Measurements from ENCODE around the gene ALG14.
"Not testable (repeated sequence)": the region's sequence is repeated elsewhere in the genome, so short reads cannot be mapped to it uniquely, and the experiment has no call there.

Gene ALG14

GRCh38 chr1:94949681-94950661 is 122.8 kb downstream of the ALG14 start:
- DNase-seq: no peak
- intact Hi-C loops (cut with DNase I): no loop called here

DNA sequence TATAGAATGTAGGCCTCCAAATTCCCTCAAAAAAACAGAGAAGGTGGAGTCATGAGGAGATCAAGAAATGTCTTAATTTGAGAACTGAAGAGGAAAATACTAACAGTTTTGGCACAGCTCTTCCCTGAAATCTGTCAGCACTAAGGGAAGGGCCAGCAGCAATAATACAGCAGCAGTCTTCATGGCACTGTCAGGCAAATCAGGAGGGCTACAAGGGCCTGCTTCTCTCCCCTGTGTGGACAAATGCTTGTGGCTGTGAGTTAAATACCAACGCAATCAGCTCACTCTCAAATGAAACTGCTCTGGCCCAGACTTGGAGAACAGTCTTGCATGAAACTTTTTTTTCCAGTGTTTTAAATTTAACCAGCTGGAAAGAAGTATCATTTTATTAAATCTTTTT is 125.3 kb downstream of the ALG14 start:
- DNase-seq: no peak
- intact Hi-C loops (cut with DNase I): no loop called here

GRCh38 chr1:94946886-94947285 is 125.9 kb downstream of the ALG14 start:
- DNase-seq: no peak
- intact Hi-C loops (cut with DNase I): no loop called here

- intact Hi-C loops (cut with DNase I): no loop called here
These were observed 130.3 kb downstream of the ALG14 start for GRCh38 chr1:94942171-94943128.

GRCh38 chr1:94941480-94941879 is 131.3 kb downstream of the ALG14 start:
- intact Hi-C loops (cut with DNase I); DNase-seq: not testable (repeated sequence)

More at GRCh38 chr1:94942171-94943128, 130.3 kb downstream of the ALG14 start:
- DNase-seq: no peak

DNA sequence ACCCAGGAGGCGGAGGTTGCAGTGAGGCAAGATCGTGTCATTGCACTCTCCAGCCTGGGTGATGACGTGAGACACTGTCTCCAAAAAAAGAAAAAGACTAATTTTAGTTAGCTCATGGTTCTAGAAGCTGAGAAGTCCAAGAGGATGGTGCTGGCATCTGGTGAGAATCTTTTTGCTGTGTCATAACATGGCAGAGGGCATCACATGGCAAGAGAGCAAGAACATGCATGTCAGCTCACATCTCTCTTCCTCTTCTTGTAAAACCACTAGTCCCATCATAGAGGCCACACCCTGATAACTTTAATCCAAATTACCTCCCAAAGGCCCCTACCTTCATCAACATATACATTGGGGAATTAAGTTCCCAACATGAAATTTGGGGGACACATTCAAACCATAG is 132.0 kb downstream of the ALG14 start:
- intact Hi-C loops (cut with DNase I): no loop called here
- DNase-seq: no peak

GRCh38 chr1:94937820-94938219 is 134.9 kb downstream of the ALG14 start:
- DNase-seq: no peak
- intact Hi-C loops (cut with DNase I): no loop called here

- intact Hi-C loops (cut with DNase I): no loop called here
- DNase-seq: no peak
These were observed 135.7 kb downstream of the ALG14 start for GRCh38 chr1:94936861-94937620.

DNA sequence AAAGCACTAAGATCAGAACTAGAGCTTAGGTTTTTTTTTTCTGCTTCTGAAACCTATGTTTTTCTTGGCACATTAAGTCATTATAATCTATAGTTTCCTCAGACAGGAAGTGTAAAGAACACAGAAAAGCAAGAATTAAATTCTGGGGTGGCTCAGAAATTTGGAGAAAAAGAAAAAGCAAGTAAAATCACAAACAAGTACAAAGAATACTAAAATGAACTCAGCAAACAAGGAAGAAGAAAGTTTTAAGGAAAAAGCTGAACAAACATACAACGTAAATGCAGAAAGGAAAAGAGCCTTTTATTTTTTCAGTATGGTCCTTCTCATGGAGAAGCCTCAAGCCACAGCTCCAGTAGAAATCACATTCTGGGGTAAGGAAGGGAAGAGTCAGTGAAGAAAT is 137.3 kb downstream of the ALG14 start:
- intact Hi-C loops (cut with DNase I): no loop called here

GRCh38 chr1:94935034-94935433 is 137.7 kb downstream of the ALG14 start:
- intact Hi-C loops (cut with DNase I): no loop called here
- DNase-seq: no peak

More for the DNA sequence above, 137.3 kb downstream of the ALG14 start:
- no peak for DNase-seq

DNA sequence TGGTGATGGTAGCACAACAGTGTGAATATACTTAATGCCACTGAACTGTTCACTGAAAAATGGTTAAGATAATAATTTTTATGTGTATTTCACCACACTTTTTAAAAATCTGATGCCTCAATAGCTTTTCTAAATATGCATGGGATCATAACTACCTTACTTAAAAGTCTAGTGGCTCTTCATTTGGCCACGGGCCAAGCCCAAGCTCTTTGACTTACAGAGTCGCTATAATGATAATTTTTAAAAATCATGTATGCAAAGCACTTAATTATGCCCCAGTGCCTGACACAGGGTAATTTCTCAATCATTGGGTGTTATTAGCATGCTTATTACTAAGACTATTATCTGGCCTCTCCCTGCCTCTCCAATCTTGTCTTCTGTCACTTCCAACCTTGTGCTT is 138.2 kb downstream of the ALG14 start:
- no peak for DNase-seq
- intact Hi-C loops (cut with DNase I): no loop called here

- intact Hi-C loops (cut with DNase I): no loop called here
These were observed 141.4 kb downstream of the ALG14 start for GRCh38 chr1:94931254-94931841.

GRCh38 chr1:94929351-94930217 is 143.2 kb downstream of the ALG14 start:
- no peak for DNase-seq
- intact Hi-C loops (cut with DNase I): loop anchor here (5.0 kb wide), 1 partner anchor 57 kb away; no protein-coding TSS in a partner anchor

More at GRCh38 chr1:94931254-94931841, 141.4 kb downstream of the ALG14 start:
- no peak for DNase-seq

DNA sequence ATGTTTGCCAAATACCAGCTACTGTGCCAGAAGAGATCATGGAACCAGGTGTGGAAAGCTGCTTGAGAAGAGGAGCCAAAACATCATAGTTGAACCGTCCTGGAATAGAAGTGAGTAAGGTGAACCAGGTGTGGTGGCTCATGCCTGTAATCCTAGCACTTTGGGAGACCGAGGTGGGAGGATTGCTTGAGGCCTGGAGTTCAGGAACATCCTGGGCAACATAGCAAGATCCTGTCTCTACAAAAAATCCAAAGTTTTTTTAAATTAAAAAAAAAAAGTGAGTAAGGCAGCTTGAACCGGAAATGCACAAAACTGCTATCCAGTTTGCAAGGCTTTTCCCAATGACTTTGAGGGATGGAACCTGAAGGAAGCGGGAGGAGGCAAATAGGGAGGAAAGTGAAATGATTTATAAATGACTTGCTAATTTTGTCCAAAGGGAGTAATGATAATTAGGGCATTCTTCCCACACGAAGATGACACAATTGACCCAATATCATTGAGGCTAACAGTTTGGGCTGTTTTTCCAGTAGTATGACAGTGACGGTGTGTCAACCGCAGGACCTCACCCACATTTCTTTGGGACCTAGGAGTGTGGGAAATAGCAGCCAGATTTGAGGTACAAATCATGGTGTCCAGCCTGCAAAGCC is 144.3 kb downstream of the ALG14 start:
- intact Hi-C loops (cut with DNase I): loop anchor here (5.0 kb wide), 1 partner anchor 56 kb away; no protein-coding TSS in a partner anchor
- DNase-seq: no peak

- peak in 36 of 42 donors; percentile 5 to 78 (median 42) for DNase-seq
- intact Hi-C loops (cut with DNase I): loop anchor here (2.0 to 5.0 kb wide), 2 partner anchors 55 to 115 kb away; no protein-coding TSS in a partner anchor
These were observed 145.2 kb downstream of the ALG14 start for GRCh38 chr1:94927405-94928175.

- DNase-seq: peak; percentile 77 to 96 (median 92)
- intact Hi-C loops (cut with DNase I): loop anchor here (2.0 to 5.0 kb wide), 2 partner anchors 55 to 116 kb away; no protein-coding TSS in a partner anchor
These were observed 145.8 kb downstream of the ALG14 start, which contains the start of gene CNN3 for GRCh38 chr1:94926915-94927404. Gene CNN3, minus strand, starts transcription at chr1:94927110. Its CDS starts 216 bp downstream, at chr1:94926894.
